ENCODE data around the gene FLAD1. TPM values are rescaled to one million over a fixed set of nuclear protein-coding genes. Genes with fewer than 3 reads are reported as not detected.

FLAD1 gene
- total and polyA plus RNA-seq, 2 of the 8 experiments (the other 6 are each of a cell fraction or from before 2014, with no cell fraction given), result 104 to 143 TPM

GRCh38 chr1:154982341-154982740, 803 bp upstream of the FLAD1 start:
- Histone ChIP-seq H3K56ac (replicated peaks; ENCODE audit: insufficient read length, low read depth, low read length) (no peak overlapping the region), H3K14ac (ENCODE audit: insufficient read length) (no peak overlapping the region), H4K91ac (replicated peaks; ENCODE audit: insufficient read length, low read length) (peak overlapping the region; percentile 56), H2BK20ac (ENCODE audit: low read length) (no peak overlapping the region), H2AK5ac (ENCODE audit: low read depth, low read length) (peak overlapping the region; percentile 44; the same call in 1 of the 2 replicates), H4K5ac (ENCODE audit: insufficient read length, low read depth, low read length) (no peak overlapping the region), H3K4me3 (ENCODE audit: extremely low read depth in 1 of 4, insufficient read depth in 2 of 4, low read depth in 3 of 4, low read length in 4 of 4) (peak overlapping the region; percentile 44 to 96 (median 52)), H3K18ac (ENCODE audit: extremely low read depth, low read length) (peak overlapping the region; percentile 19; the same call in 1 of the 2 replicates), H3K23ac (ENCODE audit: insufficient read length) (no peak overlapping the region), H3K27ac (ENCODE audit: low read depth, low read length) (peak overlapping the region; percentile 88), H3K9me3 (ENCODE audit: insufficient read depth in 2 of 2, low read depth in 1 of 2, low read length in 1 of 2) (no peaks in the 10 kb centered on the region), H3K4me1 (replicated peaks in 1 of 4; ENCODE audit: control insufficient read depth in 3 of 4, insufficient read depth in 4 of 4, low read length in 3 of 4) (peaks cover 0 to 8% (median 2%) of the 10 kb centered on the region in 4 experiments; a peak in 3 of 7 replicates), H4K8ac (ENCODE audit: extremely low read depth, insufficient read depth, low read length) (no peak overlapping the region), H4K20me1 (replicated peaks in 1 of 2; ENCODE audit: control insufficient read depth in 1 of 2, insufficient read depth in 2 of 2, low read length in 2 of 2) (peaks cover 4 to 5% of the 10 kb centered on the region in 2 experiments), H2BK5ac (ENCODE audit: low read depth, low read length) (peak overlapping the region; percentile 84), H3K27me3 (replicated peaks in 1 of 4; ENCODE audit: control insufficient read depth in 3 of 4, extremely low read depth in 1 of 4, insufficient read depth in 3 of 4, low read length in 3 of 4) (no peaks in the 10 kb centered on the region), H3K79me2 (ENCODE audit: control insufficient read depth in 1 of 2, insufficient read depth in 2 of 2, low read length in 2 of 2) (peaks cover 6 to 58% of the 10 kb centered on the region in 2 experiments), H2BK15ac (ENCODE audit: low read length) (no peak overlapping the region; the same call in 1 of the 2 replicates), H3K36me3 (ENCODE audit: control insufficient read depth in 2 of 4, insufficient read depth in 4 of 4, low read length in 3 of 4) (peaks cover 10 to 33% (median 23%) of the 10 kb centered on the region in 4 experiments), H3K23me2 (ENCODE audit: low read depth, low read length) (peaks cover 5% of the 10 kb centered on the region), H2BK120ac (replicated peaks; ENCODE audit: low read depth, low read length) (peak overlapping the region; percentile 4), H3K9ac (replicated peaks in 1 of 4; ENCODE audit: extremely low read depth in 1 of 4, low read depth in 3 of 4, low read length in 3 of 4) (peak overlapping the region; percentile 64 to 88 (median 82)), H2BK12ac (ENCODE audit: low read depth, low read length) (peak overlapping the region; percentile 51), H3K4me2 (ENCODE audit: insufficient read depth in 1 of 2, low read depth in 2 of 2, low read length in 2 of 2) (peak overlapping the region; percentile 74 to 93), H3K79me1 (ENCODE audit: low read depth, low read length) (0 out of 2 replicates have a peak, but pooled peaks cover 3% of the 10 kb centered on the region), H3K4ac (replicated peaks; ENCODE audit: insufficient read length, low read depth, low read length) (peak overlapping the region; percentile 86), H2AFZ (ENCODE audit: low read length) (no peak overlapping the region)
- FAIRE-seq, result no peak
- TF ChIP-seq CHD1 (IDR thresholded peaks at IDR 0.05; ENCODE audit: low read depth, low read length) (no peak), POLR2A (IDR thresholded peaks at IDR 0.05; ENCODE audit: control extremely low read depth in 1 of 2, low read depth in 2 of 2, low read length in 2 of 2) (no peak), POU5F1 (IDR thresholded peaks at IDR 0.05; ENCODE audit: low read depth, low read length) (0 out of 2 replicates have a peak, but pooled peaks have one; percentile 17)
- POLR2A ChIA-PET (ENCODE audit: partially characterized antibody), result interaction anchor here (0.7 to 42.8 kb wide), 11 partner anchors 10 to 437 kb away, joined by 3 to 702 read pairs (median 9); partner anchors contain the start of genes CKS1B, LENEP, PBXIP1 and PMVK
- 41% methylated on average over 4 of the region's 6 CpGs; no CpG with 5 or more reads in 1 of the 2 experiments for WGBS, 2 experiments (ENCODE audit: extremely low coverage in 1 of 2, insufficient coverage in 1 of 2, insufficient read length in 1 of 2, insufficient replicate concordance in 2 of 2, low coverage in 1 of 2, low lambda C conversion rate in 2 of 2, missing lambda C conversion rate in 1 of 2)
- DNase-seq (ENCODE audit: low read depth in 1 of 2, low spot score in 2 of 2), result no peak
- CTCF ChIA-PET (ENCODE audit: partially characterized antibody), result interaction anchor here (0.6 to 20.6 kb wide), 13 partner anchors 9 to 102 kb away, joined by 3 to 334 read pairs (median 5); partner anchors contain the start of genes LENEP, PBXIP1 and SHC1

All from H1 (cell line).